ENCODE data around the gene TP53TG5.

The TP53TG5 gene

GRCh38 chr20:45341939-45342854, 35.9 kb downstream of the TP53TG5 start:
- Histone ChIP-seq H3K4me1 (ENCODE audit: control insufficient read depth in 1 of 2, insufficient read depth in 2 of 2, low read length in 2 of 2) (peaks cover 56 to 69% of the 10 kb centered on the region in 2 donors), H3K36me3 (ENCODE audit: control insufficient read depth in 1 of 2, insufficient read depth in 2 of 2, low read length in 2 of 2) (peaks cover 0 to 4% of the 10 kb centered on the region in 2 donors), H3K27me3 (ENCODE audit: low read depth, low read length) (no peaks in the 10 kb centered on the region), H3K4me3 (ENCODE audit: low read depth in 1 of 2, low read length in 2 of 2) (peak overlapping the region; percentile 38 to 53), H3K27ac (ENCODE audit: low read length) (peak overlapping the region; percentile 98), H3K9me3 (ENCODE audit: control insufficient read depth in 1 of 2, low read length in 2 of 2) (no peaks in the 10 kb centered on the region)

GRCh38 chr20:45341579-45341938, 36.6 kb downstream of the TP53TG5 start:
- peaks cover 56 to 69% of the 10 kb centered on the region in 2 donors for H3K4me1 ChIP-seq (ENCODE audit: control insufficient read depth in 1 of 2, insufficient read depth in 2 of 2, low read length in 2 of 2)
- peak overlapping the region; percentile 30 to 53 for H3K4me3 ChIP-seq (ENCODE audit: low read depth in 1 of 2, low read length in 2 of 2)
- no peaks in the 10 kb centered on the region for H3K27me3 ChIP-seq (ENCODE audit: low read depth, low read length)
- H3K9me3 ChIP-seq (ENCODE audit: control insufficient read depth in 1 of 2, low read length in 2 of 2) = no peaks in the 10 kb centered on the region
- H3K27ac ChIP-seq (ENCODE audit: low read length) = peak overlapping the region; percentile 98
- peaks cover 0 to 4% of the 10 kb centered on the region in 2 donors for H3K36me3 ChIP-seq (ENCODE audit: control insufficient read depth in 1 of 2, insufficient read depth in 2 of 2, low read length in 2 of 2)

GRCh38 chr20:45340951-45341350, 37.2 kb downstream of the TP53TG5 start:
- peaks cover 51 to 68% of the 10 kb centered on the region in 2 donors for H3K4me1 ChIP-seq (ENCODE audit: control insufficient read depth in 1 of 2, insufficient read depth in 2 of 2, low read length in 2 of 2)
- peaks cover 0 to 4% of the 10 kb centered on the region in 2 donors for H3K36me3 ChIP-seq (ENCODE audit: control insufficient read depth in 1 of 2, insufficient read depth in 2 of 2, low read length in 2 of 2)
- H3K4me3 ChIP-seq (ENCODE audit: low read depth in 1 of 2, low read length in 2 of 2) = no peak overlapping the region
- no peaks in the 10 kb centered on the region for H3K27me3 ChIP-seq (ENCODE audit: low read depth, low read length)
- peak overlapping the region; percentile 98 for H3K27ac ChIP-seq (ENCODE audit: low read length)
- H3K9me3 ChIP-seq (ENCODE audit: control insufficient read depth in 1 of 2, low read length in 2 of 2) = no peaks in the 10 kb centered on the region

GRCh38 chr20:45340236-45340847, 37.8 kb downstream of the TP53TG5 start:
- peaks cover 4% of the 10 kb centered on the region in 2 donors for H3K36me3 ChIP-seq (ENCODE audit: control insufficient read depth in 1 of 2, insufficient read depth in 2 of 2, low read length in 2 of 2)
- H3K27ac ChIP-seq (ENCODE audit: low read length) = peak overlapping the region; percentile 98
- H3K4me1 ChIP-seq (ENCODE audit: control insufficient read depth in 1 of 2, insufficient read depth in 2 of 2, low read length in 2 of 2) = peaks cover 48 to 62% of the 10 kb centered on the region in 2 donors
- H3K27me3 ChIP-seq (ENCODE audit: low read depth, low read length) = no peaks in the 10 kb centered on the region
- no peak overlapping the region for H3K4me3 ChIP-seq (ENCODE audit: low read depth in 1 of 2, low read length in 2 of 2)
- H3K9me3 ChIP-seq (ENCODE audit: control insufficient read depth in 1 of 2, low read length in 2 of 2) = no peaks in the 10 kb centered on the region

GRCh38 chr20:45339799-45340198, 38.3 kb downstream of the TP53TG5 start:
- Histone ChIP-seq H3K9me3 (ENCODE audit: control insufficient read depth in 1 of 2, low read length in 2 of 2) (no peaks in the 10 kb centered on the region), H3K36me3 (ENCODE audit: control insufficient read depth in 1 of 2, insufficient read depth in 2 of 2, low read length in 2 of 2) (peaks cover 4 to 8% of the 10 kb centered on the region in 2 donors), H3K27ac (ENCODE audit: low read length) (peak overlapping the region; percentile 98), H3K27me3 (ENCODE audit: low read depth, low read length) (no peaks in the 10 kb centered on the region), H3K4me3 (ENCODE audit: low read depth in 1 of 2, low read length in 2 of 2) (no peak overlapping the region), H3K4me1 (ENCODE audit: control insufficient read depth in 1 of 2, insufficient read depth in 2 of 2, low read length in 2 of 2) (peaks cover 43 to 59% of the 10 kb centered on the region in 2 donors)

- H3K9me3 ChIP-seq (ENCODE audit: control insufficient read depth in 1 of 2, low read length in 2 of 2) = no peaks in the 10 kb centered on the region
- peaks cover 4 to 8% of the 10 kb centered on the region in 2 donors for H3K36me3 ChIP-seq (ENCODE audit: control insufficient read depth in 1 of 2, insufficient read depth in 2 of 2, low read length in 2 of 2)
- peaks cover 38 to 53% of the 10 kb centered on the region in 2 donors for H3K4me1 ChIP-seq (ENCODE audit: control insufficient read depth in 1 of 2, insufficient read depth in 2 of 2, low read length in 2 of 2)
- H3K27me3 ChIP-seq (ENCODE audit: low read depth, low read length) = no peaks in the 10 kb centered on the region
- H3K27ac ChIP-seq (ENCODE audit: low read length) = peak overlapping the region; percentile 98
- no peak overlapping the region for H3K4me3 ChIP-seq (ENCODE audit: low read depth in 1 of 2, low read length in 2 of 2)
These were observed 39.0 kb downstream of the TP53TG5 start for GRCh38 chr20:45339084-45339483.

- H3K27me3 ChIP-seq (ENCODE audit: low read depth, low read length) = no peaks in the 10 kb centered on the region
- H3K9me3 ChIP-seq (ENCODE audit: control insufficient read depth in 1 of 2, low read length in 2 of 2) = no peaks in the 10 kb centered on the region
- peak overlapping the region; percentile 98 for H3K27ac ChIP-seq (ENCODE audit: low read length)
- peak overlapping the region; percentile 15 to 48 for H3K4me3 ChIP-seq (ENCODE audit: low read depth in 1 of 2, low read length in 2 of 2)
- peaks cover 31 to 51% of the 10 kb centered on the region in 2 donors for H3K4me1 ChIP-seq (ENCODE audit: control insufficient read depth in 1 of 2, insufficient read depth in 2 of 2, low read length in 2 of 2)
- H3K36me3 ChIP-seq (ENCODE audit: control insufficient read depth in 1 of 2, insufficient read depth in 2 of 2, low read length in 2 of 2) = peaks cover 4 to 8% of the 10 kb centered on the region in 2 donors
These were observed 39.7 kb downstream of the TP53TG5 start for GRCh38 chr20:45338121-45339030.

GRCh38 chr20:45337367-45338120, 40.6 kb downstream of the TP53TG5 start:
- Histone ChIP-seq H3K27ac (ENCODE audit: low read length) (peak overlapping the region; percentile 98), H3K4me3 (ENCODE audit: low read depth in 1 of 2, low read length in 2 of 2) (peak overlapping the region; percentile 15 to 48), H3K27me3 (ENCODE audit: low read depth, low read length) (no peaks in the 10 kb centered on the region), H3K36me3 (ENCODE audit: control insufficient read depth in 1 of 2, insufficient read depth in 2 of 2, low read length in 2 of 2) (peaks cover 8 to 14% of the 10 kb centered on the region in 2 donors), H3K9me3 (ENCODE audit: control insufficient read depth in 1 of 2, low read length in 2 of 2) (no peaks in the 10 kb centered on the region), H3K4me1 (ENCODE audit: control insufficient read depth in 1 of 2, insufficient read depth in 2 of 2, low read length in 2 of 2) (peaks cover 31 to 44% of the 10 kb centered on the region in 2 donors)

- Histone ChIP-seq H3K4me1 (ENCODE audit: control insufficient read depth in 1 of 2, insufficient read depth in 2 of 2, low read length in 2 of 2) (peaks cover 30 to 38% of the 10 kb centered on the region in 2 donors), H3K9me3 (ENCODE audit: control insufficient read depth in 1 of 2, low read length in 2 of 2) (no peaks in the 10 kb centered on the region), H3K4me3 (ENCODE audit: low read depth in 1 of 2, low read length in 2 of 2) (no peak overlapping the region), H3K27me3 (ENCODE audit: low read depth, low read length) (no peaks in the 10 kb centered on the region), H3K27ac (ENCODE audit: low read length) (peak overlapping the region; percentile 98), H3K36me3 (ENCODE audit: control insufficient read depth in 1 of 2, insufficient read depth in 2 of 2, low read length in 2 of 2) (peaks cover 11 to 19% of the 10 kb centered on the region in 2 donors)
These were observed 41.4 kb downstream of the TP53TG5 start for GRCh38 chr20:45336530-45337366.

- no peaks in the 10 kb centered on the region for H3K9me3 ChIP-seq (ENCODE audit: control insufficient read depth in 1 of 2, low read length in 2 of 2)
- no peaks in the 10 kb centered on the region for H3K27me3 ChIP-seq (ENCODE audit: low read depth, low read length)
- H3K27ac ChIP-seq (ENCODE audit: low read length) = no peak overlapping the region
- peaks cover 57 to 65% of the 10 kb centered on the region in 2 donors for H3K36me3 ChIP-seq (ENCODE audit: control insufficient read depth in 1 of 2, insufficient read depth in 2 of 2, low read length in 2 of 2)
- H3K4me3 ChIP-seq (ENCODE audit: low read depth in 1 of 2, low read length in 2 of 2) = no peak overlapping the region
- no peaks in the 10 kb centered on the region for H3K4me1 ChIP-seq (ENCODE audit: control insufficient read depth in 1 of 2, insufficient read depth in 2 of 2, low read length in 2 of 2)
These were observed 47.6 kb downstream of the TP53TG5 start for GRCh38 chr20:45330476-45330875.

Measured in muscle layer of duodenum (tissue), 2 donors.